Measurements from ENCODE around the gene SS18L1. TPM values are rescaled to one million over a fixed set of nuclear protein-coding genes. Genes with fewer than 3 reads are reported as not detected.

SS18L1 gene
- total and polyA plus RNA-seq, 2 experiments from 2014 or later = 2.1 to 13.0 TPM

DNA sequence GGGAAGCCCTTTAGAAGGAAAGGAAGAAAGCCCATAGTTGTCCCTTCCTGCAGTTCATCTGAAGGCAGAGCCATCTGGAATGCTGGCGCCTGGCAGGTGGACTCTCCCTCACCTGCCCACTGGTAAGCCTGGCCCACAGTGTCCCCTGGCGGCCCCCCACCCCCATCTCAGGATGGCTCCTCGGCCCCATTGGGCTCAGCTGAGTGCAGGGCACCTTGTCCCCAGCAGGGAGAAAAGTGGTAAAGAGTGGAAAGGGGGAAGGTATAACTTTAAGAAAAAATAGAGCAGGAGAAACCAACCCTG lies 12.6 kb downstream of the SS18L1 start:
- Histone ChIP-seq H3K79me2 (peaks cover 70% of the 10 kb centered on the region), H3K27me3 (no peaks in the 10 kb centered on the region)
- 98% methylated on average over 3 of the region's 3 CpGs for WGBS (ENCODE audit: low lambda C conversion rate, missing lambda C conversion rate)

DNA sequence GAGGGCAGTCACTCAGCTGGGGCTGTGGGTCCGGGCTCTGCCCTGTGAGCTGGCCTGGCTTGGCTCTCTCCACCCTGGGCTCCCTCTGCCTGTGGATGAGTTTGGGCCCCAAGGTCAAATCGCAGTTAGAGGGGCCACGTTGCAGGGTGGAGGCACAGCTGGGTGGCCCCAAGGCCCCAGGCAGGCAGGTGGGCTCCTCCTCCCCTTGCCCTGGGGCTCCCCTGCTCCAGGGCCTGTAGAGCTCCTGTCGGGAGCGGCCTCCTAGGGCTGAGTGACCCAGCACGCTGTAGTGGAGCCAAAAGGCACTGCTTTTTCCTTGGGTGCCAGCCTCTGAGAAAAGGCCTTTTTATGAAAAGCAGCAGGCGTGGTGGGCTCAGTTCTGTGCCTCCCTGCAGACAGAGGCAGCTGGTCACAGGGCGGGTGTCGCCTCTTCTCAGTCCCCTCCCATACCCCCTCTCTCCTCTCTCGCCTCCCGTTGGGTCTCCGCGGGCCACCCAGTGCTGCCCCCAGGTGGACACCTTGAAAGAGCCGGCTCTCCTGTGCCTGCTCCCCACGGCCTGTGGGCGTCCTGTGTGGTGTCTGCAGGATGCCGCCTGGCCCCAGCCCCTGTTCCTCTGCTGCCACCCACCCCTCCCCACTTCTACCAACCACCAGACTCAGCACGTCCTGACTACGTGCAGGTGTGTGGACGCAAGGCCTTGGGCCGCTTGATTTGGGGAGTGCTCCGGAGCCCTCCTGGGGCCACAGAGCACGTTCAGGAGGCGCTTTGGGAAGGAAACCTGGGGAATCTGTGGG lies 13.2 kb downstream of the SS18L1 start:
- TF ChIP-seq, protein P1, sequence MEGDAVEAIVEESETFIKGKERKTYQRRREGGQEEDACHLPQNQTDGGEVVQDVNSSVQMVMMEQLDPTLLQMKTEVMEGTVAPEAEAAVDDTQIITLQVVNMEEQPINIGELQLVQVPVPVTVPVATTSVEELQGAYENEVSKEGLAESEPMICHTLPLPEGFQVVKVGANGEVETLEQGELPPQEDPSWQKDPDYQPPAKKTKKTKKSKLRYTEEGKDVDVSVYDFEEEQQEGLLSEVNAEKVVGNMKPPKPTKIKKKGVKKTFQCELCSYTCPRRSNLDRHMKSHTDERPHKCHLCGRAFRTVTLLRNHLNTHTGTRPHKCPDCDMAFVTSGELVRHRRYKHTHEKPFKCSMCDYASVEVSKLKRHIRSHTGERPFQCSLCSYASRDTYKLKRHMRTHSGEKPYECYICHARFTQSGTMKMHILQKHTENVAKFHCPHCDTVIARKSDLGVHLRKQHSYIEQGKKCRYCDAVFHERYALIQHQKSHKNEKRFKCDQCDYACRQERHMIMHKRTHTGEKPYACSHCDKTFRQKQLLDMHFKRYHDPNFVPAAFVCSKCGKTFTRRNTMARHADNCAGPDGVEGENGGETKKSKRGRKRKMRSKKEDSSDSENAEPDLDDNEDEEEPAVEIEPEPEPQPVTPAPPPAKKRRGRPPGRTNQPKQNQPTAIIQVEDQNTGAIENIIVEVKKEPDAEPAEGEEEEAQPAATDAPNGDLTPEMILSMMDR (IDR thresholded peaks at IDR 0.05; ENCODE audit: poor library complexity) = peak; percentile 74
- TF ChIP-seq EZH2 (IDR thresholded peaks at IDR 0.05; ENCODE audit: borderline replicate concordance) = no peak
- no peak overlapping the region for H3K4me3 ChIP-seq
- H3K79me2 ChIP-seq = peaks cover 64% of the 10 kb centered on the region
- WGBS (ENCODE audit: low lambda C conversion rate, missing lambda C conversion rate) = 57% methylated on average over 24 of the region's 24 CpGs
- H3K27me3 ChIP-seq = no peaks in the 10 kb centered on the region
- H4K20me1 ChIP-seq (ENCODE audit: insufficient read depth, poor library complexity, severe bottlenecking) = peaks cover 39% of the 10 kb centered on the region
- peak; percentile 82 for DNase-seq (ENCODE audit: low spot score)
- H3K9me3 ChIP-seq (ENCODE audit: low read depth) = no peaks in the 10 kb centered on the region
- no peak overlapping the region for H3K4me2 ChIP-seq
- no peaks in the 10 kb centered on the region for H3K4me1 ChIP-seq (ENCODE audit: insufficient read depth)
- no peaks in the 10 kb centered on the region for H3K9me2 ChIP-seq (replicated peaks; ENCODE audit: insufficient read depth)
- no peak overlapping the region for H2AFZ ChIP-seq
- no peaks in the 10 kb centered on the region for H3K36me3 ChIP-seq (replicated peaks; ENCODE audit: insufficient read depth, low read depth)
- H3K27ac ChIP-seq = no peak overlapping the region

More for the DNA sequence above, 12.6 kb downstream of the SS18L1 start:
- TF ChIP-seq, protein P1 (IDR thresholded peaks at IDR 0.05; ENCODE audit: poor library complexity) = no peak
- TF ChIP-seq EZH2phosphoT487 (IDR thresholded peaks at IDR 0.05; ENCODE audit: low read depth, severe bottlenecking, unreplicated experiment) (no peak), EZH2 (IDR thresholded peaks at IDR 0.05; ENCODE audit: borderline replicate concordance) (no peak)
- Histone ChIP-seq H3K36me3 (replicated peaks; ENCODE audit: insufficient read depth, low read depth) (no peaks in the 10 kb centered on the region), H2AFZ (no peak overlapping the region), H3K4me1 (ENCODE audit: insufficient read depth) (no peaks in the 10 kb centered on the region), H3K4me2 (no peak overlapping the region), H3K9me3 (ENCODE audit: low read depth) (no peaks in the 10 kb centered on the region), H3K27ac (no peak overlapping the region), H3K9me2 (replicated peaks; ENCODE audit: insufficient read depth) (no peaks in the 10 kb centered on the region), H3K4me3 (no peak overlapping the region), H4K20me1 (ENCODE audit: insufficient read depth, poor library complexity, severe bottlenecking) (peaks cover 42% of the 10 kb centered on the region)
- DNase-seq (ENCODE audit: low spot score) = no peak

DNA sequence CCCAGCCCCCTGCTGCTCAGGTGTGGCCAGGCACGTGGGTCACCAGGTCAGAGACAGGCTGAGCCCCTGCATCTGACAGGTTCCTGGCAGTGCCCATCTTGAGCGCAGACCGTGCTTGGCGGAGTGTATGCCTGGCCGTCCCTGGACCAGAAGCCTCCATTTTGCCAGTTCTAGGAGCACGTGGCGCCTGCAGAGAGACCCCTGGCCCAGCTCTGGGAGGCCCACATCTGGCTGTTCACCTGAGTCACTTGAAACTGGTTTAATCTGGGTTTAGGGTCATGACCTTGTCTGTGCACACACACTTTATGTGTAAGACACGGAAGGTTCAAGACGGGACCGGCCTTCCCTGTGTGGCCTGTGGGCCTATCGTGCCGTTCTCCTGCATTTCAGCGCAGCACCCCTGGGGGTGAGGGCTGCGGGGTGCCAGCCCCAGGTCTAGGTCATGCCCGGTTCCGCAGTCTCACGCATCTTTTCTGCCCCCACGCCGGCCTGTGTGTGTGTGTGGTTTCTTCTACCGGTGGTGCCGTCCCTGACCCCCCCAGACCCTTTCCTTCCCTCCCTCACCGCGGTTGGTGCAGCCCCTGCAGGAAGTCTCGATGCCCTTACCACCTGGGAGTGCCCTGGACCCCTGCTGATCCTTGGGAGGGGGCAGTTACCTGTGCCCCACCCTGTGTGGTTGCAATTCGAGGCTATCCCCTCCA lies 14.0 kb downstream of the SS18L1 start:
- H3K9me2 ChIP-seq (replicated peaks; ENCODE audit: insufficient read depth) = no peaks in the 10 kb centered on the region
- H3K4me2 ChIP-seq = no peak overlapping the region
- peaks cover 57% of the 10 kb centered on the region for H3K79me2 ChIP-seq
- no peak overlapping the region for H2AFZ ChIP-seq
- H3K4me3 ChIP-seq = no peak overlapping the region
- no peak for DNase-seq (ENCODE audit: low spot score)
- peaks cover 31% of the 10 kb centered on the region for H4K20me1 ChIP-seq (ENCODE audit: insufficient read depth, poor library complexity, severe bottlenecking)
- no peak overlapping the region for H3K27ac ChIP-seq
- no peak for TF ChIP-seq EZH2 (IDR thresholded peaks at IDR 0.05; ENCODE audit: borderline replicate concordance)
- TF ChIP-seq, protein P1 (IDR thresholded peaks at IDR 0.05; ENCODE audit: poor library complexity) = no peak
- no peak for TF ChIP-seq EZH2phosphoT487 (IDR thresholded peaks at IDR 0.05; ENCODE audit: low read depth, severe bottlenecking, unreplicated experiment)
- H3K36me3 ChIP-seq (replicated peaks; ENCODE audit: insufficient read depth, low read depth) = no peaks in the 10 kb centered on the region
- no peaks in the 10 kb centered on the region for H3K4me1 ChIP-seq (ENCODE audit: insufficient read depth)
- H3K9me3 ChIP-seq (ENCODE audit: low read depth) = no peaks in the 10 kb centered on the region
- H3K27me3 ChIP-seq = no peaks in the 10 kb centered on the region
- WGBS (ENCODE audit: low lambda C conversion rate, missing lambda C conversion rate) = 88% methylated on average over 24 of the region's 25 CpGs
